SJCRH30 (cell line): Measurements from ENCODE around the gene EXO1. TPM values are rescaled to one million over a fixed set of nuclear protein-coding genes. Genes with fewer than 3 reads are reported as not detected.
A peak's percentile ranks its signal among the peaks of the same experiment; 100 is the strongest.
"Not testable (repeated sequence)": the region's sequence is repeated elsewhere in the genome, so short reads cannot be mapped to it uniquely, and the experiment has no call there.

Source experiments
- DNase-seq, 2 experiments: peaks; one replicate each; pipeline ENCODE4 v3.0.0-alpha.2; 2015 to 2020
- H3K27ac ChIP-seq: fragments of 250-450 bp; sonication (Bioruptor Pico); 2 replicates; pipeline ENCODE4 v1.5.1; 2020; ENCODE audit warnings: mild to moderate bottlenecking, moderate library complexity
- H3K27me3 ChIP-seq: fragments of 250-450 bp; sonication (Bioruptor Pico); 2 replicates; pipeline ENCODE4 v1.5.1; 2020; ENCODE audit warnings: mild to moderate bottlenecking, moderate library complexity
- H3K36me3 ChIP-seq: fragments of 250-450 bp; sonication (Bioruptor Pico); 2 replicates; pipeline ENCODE4 v1.5.1; 2020; ENCODE audit warnings: mild to moderate bottlenecking, moderate library complexity
- H3K4me1 ChIP-seq: fragments of 250-450 bp; sonication (Bioruptor Pico); 2 replicates; pipeline ENCODE4 v1.5.1; 2020; ENCODE audit warnings: mild to moderate bottlenecking, moderate library complexity
- H3K4me3 ChIP-seq: fragments of 250-450 bp; sonication (Bioruptor Pico); 2 replicates; pipeline ENCODE4 v1.5.1; 2020; ENCODE audit warnings: mild to moderate bottlenecking, moderate library complexity
- H3K9me3 ChIP-seq: fragments of 250-450 bp; sonication (Bioruptor Pico); replicated peaks from 2 replicates; pipeline ENCODE4 v1.5.1; 2020; ENCODE audit warnings: mild to moderate bottlenecking, moderate library complexity
- total RNA-seq: library from RNA; depleted of rRNA; stranded (reverse); fragments of >200 nt; shearing (Covaris generic); gene quantifications from 2 replicates; pipeline ENCODE4 v1.2.3, GENCODE V29; 2014

Gene EXO1
- total RNA-seq, 1 experiment from 2014 or later, result 57.4 TPM

- H3K9me3 ChIP-seq, result no peaks in the 10 kb centered on the region
- H3K27ac ChIP-seq, result peak overlapping the region; percentile 82
- H3K4me3 ChIP-seq, result peak overlapping the region; percentile 85
- no peaks in the 10 kb centered on the region for H3K27me3 ChIP-seq
- DNase-seq, result no peak
- H3K36me3 ChIP-seq, result peaks cover 17% of the 10 kb centered on the region
- H3K4me1 ChIP-seq, result no peaks in the 10 kb centered on the region
These were observed 1.0 kb upstream of the EXO1 start for GRCh38 chr1:241846862-241847539.

GRCh38 chr1:241847540-241847795 lies 536 bp upstream of the EXO1 start:
- peak overlapping the region; percentile 82 for H3K27ac ChIP-seq
- no peaks in the 10 kb centered on the region for H3K4me1 ChIP-seq
- DNase-seq, result no peak
- no peaks in the 10 kb centered on the region for H3K9me3 ChIP-seq
- H3K27me3 ChIP-seq, result no peaks in the 10 kb centered on the region
- peak overlapping the region; percentile 85 for H3K4me3 ChIP-seq
- peaks cover 21% of the 10 kb centered on the region for H3K36me3 ChIP-seq

GRCh38 chr1:241848686-241849344 lies 811 bp downstream of the EXO1 start:
- no peaks in the 10 kb centered on the region for H3K4me1 ChIP-seq
- H3K27ac ChIP-seq, result peak overlapping the region; percentile 82
- H3K27me3 ChIP-seq, result no peaks in the 10 kb centered on the region
- peak overlapping the region; percentile 85 for H3K4me3 ChIP-seq
- no peaks in the 10 kb centered on the region for H3K9me3 ChIP-seq
- peaks cover 34% of the 10 kb centered on the region for H3K36me3 ChIP-seq
- DNase-seq, result no peak

DNA sequence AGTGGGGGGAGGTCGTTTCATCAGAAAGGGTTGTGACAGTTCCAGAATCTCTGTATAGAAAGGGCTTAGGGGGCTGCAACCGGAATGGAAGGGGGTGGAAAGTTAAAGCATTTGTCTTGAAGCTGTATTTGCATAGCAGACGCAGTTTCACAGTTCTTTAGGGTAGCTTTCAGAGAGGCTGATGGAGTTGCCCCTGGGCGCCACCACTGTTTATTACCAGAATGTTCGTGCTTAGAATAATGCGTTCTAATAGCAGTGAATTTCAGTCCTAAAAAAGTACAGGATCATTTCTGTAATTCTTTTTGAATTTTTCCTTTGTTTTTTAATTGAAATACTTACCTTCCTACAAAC lies 1.3 kb downstream of the EXO1 start:
- H3K27ac ChIP-seq, result no peak overlapping the region
- no peaks in the 10 kb centered on the region for H3K27me3 ChIP-seq
- H3K4me1 ChIP-seq, result no peaks in the 10 kb centered on the region
- no peak for DNase-seq
- H3K4me3 ChIP-seq, result peak overlapping the region; percentile 85
- no peaks in the 10 kb centered on the region for H3K9me3 ChIP-seq
- H3K36me3 ChIP-seq, result peaks cover 39% of the 10 kb centered on the region

GRCh38 chr1:241855545-241856140 lies 7.6 kb downstream of the EXO1 start:
- H3K9me3 ChIP-seq, H3K27me3 ChIP-seq, H3K4me1 ChIP-seq, H3K27ac ChIP-seq, H3K4me3 ChIP-seq, DNase-seq: not testable (repeated sequence)
- H3K36me3 ChIP-seq, result peaks cover 78% of the 10 kb centered on the region

- no peaks in the 10 kb centered on the region for H3K9me3 ChIP-seq
- H3K4me3 ChIP-seq, result no peak overlapping the region
- H3K36me3 ChIP-seq, result peaks cover 79% of the 10 kb centered on the region
- no peak for DNase-seq
- H3K27ac ChIP-seq, result no peak overlapping the region
- H3K27me3 ChIP-seq, result no peaks in the 10 kb centered on the region
- H3K4me1 ChIP-seq, result no peaks in the 10 kb centered on the region
These were observed 9.1 kb downstream of the EXO1 start for GRCh38 chr1:241857131-241857530.

GRCh38 chr1:241860922-241861321 lies 12.9 kb downstream of the EXO1 start:
- H3K4me3 ChIP-seq, result no peak overlapping the region
- H3K27ac ChIP-seq, result no peak overlapping the region
- H3K27me3 ChIP-seq, result no peaks in the 10 kb centered on the region
- H3K36me3 ChIP-seq, result peaks cover 83% of the 10 kb centered on the region
- H3K4me1 ChIP-seq, result no peaks in the 10 kb centered on the region
- no peak for DNase-seq
- no peaks in the 10 kb centered on the region for H3K9me3 ChIP-seq

- Histone ChIP-seq H3K36me3 (peaks cover 58% of the 10 kb centered on the region), H3K27ac (no peak overlapping the region), H3K4me1 (peaks cover 7% of the 10 kb centered on the region), H3K4me3 (no peak overlapping the region), H3K9me3 (no peaks in the 10 kb centered on the region), H3K27me3 (no peaks in the 10 kb centered on the region)
- no peak for DNase-seq
These were observed 21.0 kb downstream of the EXO1 start for GRCh38 chr1:241869022-241869421.

- H3K9me3 ChIP-seq, result no peaks in the 10 kb centered on the region
- H3K27me3 ChIP-seq, result no peaks in the 10 kb centered on the region
These were observed 22.3 kb downstream of the EXO1 start for GRCh38 chr1:241870336-241870735.

DNA sequence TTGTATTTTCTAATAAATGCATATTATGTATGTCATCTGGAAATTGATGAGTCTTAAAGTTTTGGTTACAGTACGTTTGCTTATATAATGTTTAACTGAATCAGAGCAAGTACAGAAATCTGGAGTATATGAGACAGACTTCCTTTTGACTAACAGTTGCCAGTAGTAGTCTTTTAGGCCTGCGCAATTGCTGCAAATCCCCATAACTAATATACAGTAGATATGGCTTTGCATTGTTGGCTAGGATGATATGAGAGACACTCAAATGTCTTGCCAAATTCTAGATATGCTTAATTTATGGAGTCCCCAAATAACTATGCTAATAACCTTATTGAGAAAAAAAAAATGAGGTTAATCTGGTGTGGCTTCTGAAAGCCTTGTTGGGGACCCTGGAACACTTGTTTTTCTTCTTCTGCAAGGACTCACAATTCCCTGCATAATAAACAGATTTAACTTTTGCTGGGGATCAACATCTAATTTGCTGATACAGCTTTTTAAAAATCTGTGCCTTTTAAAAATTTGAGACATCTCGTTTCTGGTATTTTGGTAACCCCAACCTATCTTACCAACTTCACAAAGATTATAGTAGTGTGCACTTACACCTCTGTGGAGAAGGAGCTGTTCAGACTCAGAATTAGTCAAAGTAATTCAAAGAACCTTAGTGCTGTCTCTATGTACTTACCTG lies 22.9 kb downstream of the EXO1 start:
- peaks cover 7% of the 10 kb centered on the region for H3K4me1 ChIP-seq
- H3K4me3 ChIP-seq, result no peak overlapping the region
- no peaks in the 10 kb centered on the region for H3K9me3 ChIP-seq
- H3K27ac ChIP-seq, result peak overlapping the region; percentile 49
- peak; percentile 12 to 58 for DNase-seq
- peaks cover 48% of the 10 kb centered on the region for H3K36me3 ChIP-seq
- no peaks in the 10 kb centered on the region for H3K27me3 ChIP-seq

More at GRCh38 chr1:241870336-241870735, 22.3 kb downstream of the EXO1 start:
- Histone ChIP-seq H3K27ac (peak overlapping the region; percentile 49), H3K36me3 (peaks cover 54% of the 10 kb centered on the region), H3K4me1 (peaks cover 7% of the 10 kb centered on the region), H3K4me3 (no peak overlapping the region)
- no peak for DNase-seq

DNA sequence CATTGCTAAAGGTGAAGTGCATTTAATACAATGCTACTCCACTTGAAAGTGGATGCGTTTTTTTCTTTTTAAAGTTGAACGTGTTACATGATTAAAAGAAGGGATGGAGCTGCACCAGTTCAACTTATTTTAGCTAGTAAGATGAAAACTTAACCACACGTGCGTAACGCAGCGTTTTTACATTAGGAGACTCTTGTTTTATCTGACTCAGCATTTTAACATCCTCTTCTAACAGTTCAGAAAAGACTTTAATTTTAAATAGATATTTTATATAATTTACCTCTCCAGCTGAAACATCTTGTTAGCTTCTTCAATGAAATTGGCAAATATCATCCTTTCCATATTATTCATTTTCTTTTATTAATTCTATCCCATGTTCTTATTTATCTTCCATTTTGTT lies 33.4 kb downstream of the EXO1 start:
- Histone ChIP-seq H3K27me3 (no peaks in the 10 kb centered on the region), H3K36me3 (peaks cover 50% of the 10 kb centered on the region), H3K27ac (no peak overlapping the region), H3K4me1 (no peaks in the 10 kb centered on the region), H3K9me3 (no peaks in the 10 kb centered on the region), H3K4me3 (no peak overlapping the region)
- no peak for DNase-seq

- no peaks in the 10 kb centered on the region for H3K27me3 ChIP-seq
- no peak for DNase-seq
- H3K36me3 ChIP-seq, result peaks cover 58% of the 10 kb centered on the region
- no peaks in the 10 kb centered on the region for H3K9me3 ChIP-seq
- H3K27ac ChIP-seq, result no peak overlapping the region
- H3K4me1 ChIP-seq, result no peaks in the 10 kb centered on the region
- H3K4me3 ChIP-seq, result no peak overlapping the region
These were observed 35.2 kb downstream of the EXO1 start for GRCh38 chr1:241883159-241883558.

DNA sequence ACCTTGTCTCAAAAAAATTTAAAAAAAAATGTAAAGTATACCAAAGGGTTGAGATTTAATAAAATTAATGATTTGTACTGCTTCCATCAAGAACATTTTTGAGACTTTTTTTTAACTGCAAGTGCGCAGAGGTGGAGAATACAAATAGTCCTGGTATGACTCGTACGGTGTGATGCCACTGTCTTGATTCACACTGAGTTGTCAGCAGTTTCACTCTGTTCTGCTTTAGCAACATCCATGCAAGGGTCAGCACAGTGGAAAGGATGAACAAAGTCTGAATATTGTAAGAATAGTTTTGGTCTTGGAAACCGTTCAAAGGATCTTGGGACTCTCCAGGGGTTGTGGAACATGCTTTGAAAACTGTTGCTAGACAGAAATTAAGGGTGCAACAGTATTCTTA lies 40.2 kb downstream of the EXO1 start:
- Histone ChIP-seq H3K9me3 (no peaks in the 10 kb centered on the region), H3K27me3 (no peaks in the 10 kb centered on the region), H3K4me3 (no peak overlapping the region), H3K36me3 (peaks cover 49% of the 10 kb centered on the region), H3K27ac (no peak overlapping the region), H3K4me1 (no peaks in the 10 kb centered on the region)
- DNase-seq, result no peak

GRCh38 chr1:241891296-241891695 lies 43.3 kb downstream of the EXO1 start:
- no peak for DNase-seq
- H3K27me3 ChIP-seq, result no peaks in the 10 kb centered on the region
- H3K9me3 ChIP-seq, result no peaks in the 10 kb centered on the region
- H3K36me3 ChIP-seq, result peaks cover 35% of the 10 kb centered on the region
- H3K4me3 ChIP-seq, result no peak overlapping the region
- no peak overlapping the region for H3K27ac ChIP-seq
- H3K4me1 ChIP-seq, result no peaks in the 10 kb centered on the region

- H3K27me3 ChIP-seq, result no peaks in the 10 kb centered on the region
- no peaks in the 10 kb centered on the region for H3K9me3 ChIP-seq
- H3K4me1 ChIP-seq, result no peaks in the 10 kb centered on the region
- no peak overlapping the region for H3K27ac ChIP-seq
- H3K4me3 ChIP-seq, result no peak overlapping the region
- peaks cover 19% of the 10 kb centered on the region for H3K36me3 ChIP-seq
- no peak for DNase-seq
These were observed 46.0 kb downstream of the EXO1 start for GRCh38 chr1:241894016-241894415.
